ENCODE results near the gene ADAMTS15.

The ADAMTS15 gene

GRCh38 chr11:130448416-130449309 lies at the start of gene ADAMTS15:
Gene ADAMTS15 (plus strand): TSS chr11:130448645. CDS start chr11:130448974, 329 bp downstream.
- peak; percentile 81 for DNase-seq

GRCh38 chr11:130399196-130399595 lies 49.2 kb upstream of the ADAMTS15 start:
- no peak for DNase-seq

- no peak for DNase-seq
Observed at GRCh38 chr11:130400781-130401483, 47.5 kb upstream of the ADAMTS15 start.

DNA sequence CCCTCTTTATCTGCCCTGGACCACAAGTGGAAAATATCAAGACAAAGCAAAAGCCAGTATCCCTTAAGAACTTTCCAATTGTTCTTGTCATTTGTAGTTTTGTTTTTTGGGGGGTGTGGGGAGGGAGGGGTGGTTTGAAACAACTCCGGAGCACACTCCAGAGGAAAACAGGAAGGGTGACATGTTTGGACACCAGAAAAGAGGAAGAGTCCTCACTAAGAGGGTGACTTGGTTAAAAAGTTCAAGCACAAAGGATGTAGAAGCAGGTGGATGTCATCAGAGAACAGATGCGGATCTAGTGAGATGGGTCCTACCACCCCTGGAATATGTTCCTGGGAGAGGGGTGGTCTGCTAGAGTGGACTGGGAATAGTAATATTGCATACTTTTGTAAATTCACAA lies 45.9 kb upstream of the ADAMTS15 start:
- DNase-seq: no peak

DNA sequence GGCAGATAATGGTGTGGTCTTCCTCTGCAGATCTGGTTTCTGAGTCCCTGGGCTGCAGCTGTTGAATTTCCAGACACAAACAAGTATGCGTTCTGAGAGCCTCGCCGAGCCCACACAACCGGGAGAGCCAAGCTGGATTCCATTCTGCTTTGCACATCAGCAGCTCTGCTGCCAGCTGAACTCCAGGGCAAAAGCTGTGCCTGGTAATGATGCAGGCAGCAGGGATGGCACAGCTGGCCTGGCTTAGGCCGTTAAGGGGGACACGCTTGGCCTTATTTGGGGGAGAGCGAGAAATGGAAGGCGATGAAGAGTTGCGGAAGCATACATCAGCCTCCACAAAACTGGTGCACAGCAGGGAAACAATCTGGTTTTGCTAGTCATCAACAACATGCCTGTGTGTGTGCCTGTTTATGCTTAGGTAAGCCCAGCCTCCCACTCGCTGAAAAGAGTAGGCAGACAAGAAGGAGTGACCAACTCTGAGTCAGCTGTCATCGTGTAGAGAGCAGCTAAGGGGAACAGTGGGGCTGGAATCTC lies 45.1 kb upstream of the ADAMTS15 start:
- peak; percentile 7 for DNase-seq

- DNase-seq: no peak
Observed at GRCh38 chr11:130403967-130404366, 44.5 kb upstream of the ADAMTS15 start.

DNA sequence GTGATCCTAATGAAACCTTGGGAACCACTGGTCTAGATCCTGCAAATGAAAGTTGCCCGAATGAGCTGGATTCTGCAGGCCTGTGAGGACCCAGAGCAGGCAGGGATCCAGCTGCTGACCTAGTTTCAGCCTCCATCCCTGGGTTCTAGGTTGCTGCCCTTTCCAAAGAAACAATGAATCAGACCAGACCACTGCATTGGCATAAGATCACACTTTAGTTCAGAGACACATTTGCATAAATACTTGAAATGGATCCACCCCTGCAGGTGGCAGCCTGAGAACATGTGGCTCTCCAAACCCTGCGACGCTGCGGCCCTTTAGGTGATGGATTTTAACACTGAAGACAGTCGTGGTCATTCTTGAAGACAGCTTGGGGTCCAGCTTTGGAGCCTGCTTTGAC lies 43.7 kb upstream of the ADAMTS15 start:
- no peak for DNase-seq

GRCh38 chr11:130405428-130405827 lies 43.0 kb upstream of the ADAMTS15 start:
- DNase-seq: no peak

- DNase-seq: no peak
Observed at GRCh38 chr11:130407978-130408377, 40.5 kb upstream of the ADAMTS15 start.

DNA sequence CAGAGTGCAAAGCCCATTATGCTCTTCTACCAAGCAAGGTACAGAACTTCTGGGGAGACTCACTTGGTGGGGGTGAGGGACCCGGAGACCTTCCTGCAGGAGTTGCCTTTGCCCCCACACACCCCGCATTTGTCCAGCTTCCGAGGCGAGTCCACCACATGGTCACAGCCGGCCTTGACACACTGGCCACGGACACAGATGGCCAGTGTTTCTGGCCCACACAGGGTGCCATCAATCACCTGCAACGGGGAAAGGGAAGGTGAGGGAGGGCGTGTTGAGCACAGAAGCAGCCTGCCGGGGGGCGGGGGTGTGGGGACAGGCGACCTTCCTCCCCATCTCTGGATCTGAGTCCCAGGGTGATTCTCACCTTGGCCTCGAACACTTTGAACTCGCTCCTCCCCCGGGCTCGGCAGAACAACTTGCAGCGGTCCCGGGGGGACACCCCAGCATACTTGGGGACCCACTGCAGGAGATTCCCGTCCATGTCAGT lies 40.0 kb upstream of the ADAMTS15 start:
- no peak for DNase-seq

- DNase-seq: no peak
Observed at GRCh38 chr11:130408901-130409300, 39.5 kb upstream of the ADAMTS15 start.

- no peak for DNase-seq
Observed at GRCh38 chr11:130409594-130410388, 38.7 kb upstream of the ADAMTS15 start.

GRCh38 chr11:130411223-130411622 lies 37.2 kb upstream of the ADAMTS15 start:
- no peak for DNase-seq

DNA sequence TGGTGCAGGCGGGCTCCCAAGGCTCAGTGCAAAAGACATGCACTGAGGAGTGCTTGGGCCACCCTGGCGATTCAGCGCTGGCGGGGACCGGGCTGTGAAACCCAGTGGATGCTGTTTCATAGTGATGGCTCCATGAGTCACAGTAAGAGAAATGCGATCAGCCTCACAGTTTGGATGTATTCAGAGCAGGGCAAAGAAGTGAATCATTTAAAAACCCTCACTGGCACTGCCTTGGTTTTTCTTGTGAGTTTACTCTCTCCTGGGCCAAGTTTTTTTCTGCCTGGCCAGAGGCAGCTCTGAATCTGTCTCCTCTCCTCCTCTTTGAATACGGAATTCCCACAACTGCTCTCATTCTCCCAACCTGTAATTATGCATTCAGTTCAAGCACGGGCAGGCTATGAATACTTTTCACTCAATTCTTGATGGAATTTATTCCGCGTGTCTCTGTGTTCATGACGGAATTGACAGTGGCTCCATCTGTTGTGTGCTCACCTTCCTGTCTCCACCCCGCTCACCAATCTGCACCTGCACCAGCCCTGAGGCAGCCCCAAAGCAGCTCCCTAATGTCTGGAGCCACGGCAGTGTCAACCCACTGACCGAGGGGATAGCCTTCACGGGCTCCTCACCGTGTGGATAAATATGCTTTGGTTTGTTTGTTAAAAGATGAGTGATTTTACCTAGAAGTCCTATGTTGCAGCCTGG lies 34.9 kb upstream of the ADAMTS15 start:
- peak; percentile 26 for DNase-seq

- DNase-seq: no peak
Observed at GRCh38 chr11:130414107-130415080, 34.1 kb upstream of the ADAMTS15 start.

DNA sequence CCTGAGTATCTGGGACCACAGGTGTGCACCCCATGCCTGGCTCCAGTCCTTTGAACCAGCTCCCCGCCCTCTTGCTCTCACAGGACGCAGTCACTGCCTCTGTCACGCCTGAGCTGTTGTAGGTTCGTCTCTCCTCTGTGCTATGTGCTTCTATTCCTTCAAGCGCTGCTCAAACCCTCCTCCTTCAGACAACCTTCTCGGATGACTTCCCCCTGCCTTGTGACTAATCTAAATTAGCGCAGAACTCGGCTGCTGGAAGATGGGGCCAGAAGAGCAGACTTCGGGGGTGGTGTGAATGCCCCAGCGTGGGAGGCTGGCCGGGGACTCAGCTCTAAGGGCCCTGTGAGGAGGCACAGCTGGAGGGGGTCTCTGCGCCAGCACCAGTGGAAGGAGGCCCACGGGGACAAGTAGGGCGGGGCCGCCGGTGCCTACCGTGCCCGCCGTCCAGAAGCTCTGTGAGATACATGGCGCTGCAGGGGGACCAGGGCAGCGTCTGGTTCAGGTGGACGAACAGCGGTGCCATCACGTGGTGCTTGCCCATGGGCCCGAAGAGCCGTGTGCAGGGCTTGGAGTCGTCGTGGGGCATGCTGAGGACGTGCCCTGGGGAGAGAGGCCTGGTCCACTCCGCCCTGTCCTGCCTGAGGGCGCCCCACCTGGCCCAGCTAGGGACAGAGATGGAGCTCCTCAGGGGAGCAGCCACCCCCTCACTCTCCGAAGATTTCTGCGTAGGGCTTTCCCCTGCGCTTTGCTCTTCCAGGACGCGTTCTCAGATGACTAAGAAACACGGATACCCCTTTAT lies 32.5 kb upstream of the ADAMTS15 start:
- no peak for DNase-seq

- DNase-seq: no peak
Observed at GRCh38 chr11:130416530-130416882, 31.9 kb upstream of the ADAMTS15 start.

DNA sequence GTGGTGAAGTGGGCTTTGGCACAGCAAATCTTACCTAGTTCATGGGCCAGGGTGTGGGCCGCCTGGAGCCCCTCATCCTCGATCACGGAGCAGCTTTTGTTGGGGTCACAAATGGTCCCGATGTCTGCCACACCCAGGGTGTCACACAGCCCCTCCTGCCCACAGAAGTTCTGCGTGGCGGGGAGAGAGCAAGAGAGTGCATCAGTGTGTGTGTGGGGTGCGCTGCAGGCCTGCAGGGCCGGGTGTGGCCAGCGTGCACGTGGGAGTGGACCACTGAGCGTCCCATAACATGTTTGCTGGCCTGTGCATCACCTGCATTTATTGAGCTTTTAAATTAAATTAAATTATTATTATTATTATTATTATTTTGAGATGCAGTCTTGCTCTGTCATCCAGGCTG lies 31.5 kb upstream of the ADAMTS15 start:
- no peak for DNase-seq

GRCh38 chr11:130418210-130418609 lies 30.2 kb upstream of the ADAMTS15 start:
- DNase-seq: no peak

- DNase-seq: no peak
Observed at GRCh38 chr11:130418756-130419155, 29.7 kb upstream of the ADAMTS15 start.

Data from NCI-H2227 treated with DMSO at 0.1 percent for 48 hours (cell line).